GM12864 (cell line): ENCODE data around the gene SNX20.

Experiments used
- DNase-seq: peaks from one replicate; pipeline ENCODE4 v3.0.0-alpha.2; 2011; ENCODE audit warnings: low read depth
- H3K4me3 ChIP-seq: 2 replicates; pipeline ENCODE4 v1.5.1; 2011; ENCODE audit warnings: mild to moderate bottlenecking, low read depth, low read length, control low read depth
- CTCF ChIP-seq: IDR thresholded peaks from 2 replicates; pipeline ENCODE4 v1.5.1; 2011; ENCODE audit warnings: low read depth, mild to moderate bottlenecking, moderate library complexity, low read length, control low read depth, inconsistent platforms; ENCODE audit errors: missing control alignments

The SNX20 gene

GRCh38 chr16:50635505-50636392, 45.4 kb downstream of the SNX20 start:
- TF ChIP-seq CTCF = no peak
- no peak for DNase-seq
- no peak overlapping the region for H3K4me3 ChIP-seq

DNA sequence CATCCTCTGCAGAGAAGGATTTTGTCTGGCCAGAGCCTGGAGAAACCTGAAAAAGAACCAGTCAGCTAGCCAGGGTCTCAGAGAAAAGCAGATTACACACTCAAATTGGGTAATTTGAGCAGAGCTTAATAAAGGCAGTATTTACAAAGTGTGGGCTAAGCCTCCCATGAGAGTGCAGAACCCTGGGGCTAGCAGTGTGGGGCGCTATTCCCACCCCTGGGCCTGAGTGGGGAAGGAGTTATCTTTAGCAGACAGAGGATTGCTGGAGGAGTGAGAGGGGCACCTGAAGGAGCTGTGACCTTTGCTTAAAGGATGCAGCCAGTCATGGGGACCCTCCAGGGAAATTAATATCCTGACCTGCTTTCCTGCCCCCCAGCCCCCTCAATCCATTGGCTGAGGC, 46.2 kb downstream of the SNX20 start:
- no peak for TF ChIP-seq CTCF
- no peak for DNase-seq
- H3K4me3 ChIP-seq = no peak overlapping the region

DNA sequence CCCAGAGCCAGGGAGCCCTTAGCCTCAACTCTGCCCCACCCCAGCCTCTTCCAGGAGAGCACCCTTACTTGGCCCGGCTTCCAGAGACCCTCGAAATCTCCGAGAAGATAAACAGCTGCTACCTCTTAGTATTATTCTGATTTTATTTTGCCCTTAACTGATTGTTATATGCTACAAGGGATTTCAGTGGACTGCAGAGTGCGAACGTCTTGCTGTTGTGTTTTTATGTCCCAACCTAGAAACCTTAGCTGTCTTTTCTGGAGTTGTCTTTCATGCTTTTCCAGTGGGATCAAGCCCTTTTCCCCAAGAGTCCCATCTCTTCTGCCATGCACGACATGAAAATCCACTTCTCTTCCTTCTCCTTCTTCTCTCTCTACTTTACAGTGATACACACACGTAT, 47.0 kb downstream of the SNX20 start:
- DNase-seq = no peak
- TF ChIP-seq CTCF = no peak
- H3K4me3 ChIP-seq = no peak overlapping the region

GRCh38 chr16:50632927-50633800, 47.9 kb downstream of the SNX20 start:
- TF ChIP-seq CTCF = no peak
- no peak for DNase-seq
- H3K4me3 ChIP-seq = no peak overlapping the region

DNA sequence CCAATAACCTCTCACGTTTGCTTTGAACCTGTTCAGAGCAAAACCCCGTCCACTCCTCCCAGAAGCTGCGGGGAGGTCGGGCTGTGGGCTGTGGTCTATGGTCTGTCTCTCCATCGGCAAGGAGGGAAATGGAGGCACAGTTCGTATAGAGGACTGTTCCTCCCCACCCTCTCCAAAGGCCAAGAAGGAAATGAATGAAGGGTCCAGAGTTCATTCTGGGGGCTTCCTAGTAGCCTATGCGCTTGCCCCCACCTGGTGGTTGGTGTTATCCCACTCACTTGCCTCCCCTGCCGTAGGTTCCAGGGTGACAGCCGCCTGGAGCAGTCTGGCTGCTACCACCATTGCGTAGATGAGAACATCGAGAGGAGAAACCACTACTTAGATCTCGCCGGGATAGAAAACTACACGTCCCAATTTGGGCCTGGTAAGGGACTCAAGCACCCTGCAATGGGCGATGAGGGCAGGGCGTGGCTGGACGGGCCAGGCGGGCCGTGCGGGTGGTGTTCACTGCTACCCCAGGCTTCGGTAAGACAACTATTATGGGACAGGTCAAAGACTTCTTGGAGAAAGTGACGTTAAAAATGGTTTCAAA, 49.0 kb downstream of the SNX20 start:
- no peak for DNase-seq
- TF ChIP-seq CTCF = no peak
- H3K4me3 ChIP-seq = no peak overlapping the region

DNA sequence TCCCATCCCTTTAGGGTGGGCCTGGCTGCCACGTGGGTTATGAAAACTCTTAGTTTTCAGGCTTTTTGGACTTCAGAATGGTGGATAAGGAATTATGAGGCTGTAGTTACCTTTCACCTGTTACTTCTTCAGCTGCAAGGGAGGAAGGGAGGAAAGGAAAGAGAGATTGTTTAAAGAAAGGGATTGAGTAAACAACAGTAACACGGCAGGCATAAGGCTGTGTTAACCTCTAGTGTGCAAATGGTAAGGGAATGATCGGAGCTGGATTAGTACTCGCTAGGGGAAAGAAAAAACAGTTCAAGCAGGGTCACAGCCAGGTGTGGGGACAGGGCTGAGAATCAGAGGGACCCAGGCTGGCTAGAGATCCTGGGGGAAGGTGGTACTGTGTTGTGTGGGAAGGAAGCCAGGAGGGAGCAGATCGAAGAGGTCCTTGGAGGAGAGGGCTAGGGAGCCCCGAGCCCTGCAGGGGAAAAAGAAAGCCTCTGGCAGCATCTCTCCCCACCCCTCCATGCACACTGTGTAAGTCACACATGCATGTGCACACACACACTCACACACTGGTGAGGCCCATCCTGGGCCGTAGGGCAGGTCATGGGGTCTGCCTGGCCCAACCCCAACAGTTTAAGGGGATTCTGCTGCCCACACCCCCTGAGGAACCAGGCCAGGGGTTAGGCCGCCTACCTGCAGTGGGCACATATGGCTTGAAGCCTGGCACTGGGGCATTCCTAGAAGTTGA, 49.7 kb downstream of the SNX20 start:
- TF ChIP-seq CTCF = no peak
- no peak overlapping the region for H3K4me3 ChIP-seq

More for the DNA sequence above, 49.7 kb downstream of the SNX20 start:
- DNase-seq = no peak
